ENCODE data around the gene MRM1.

MRM1 gene

DNA sequence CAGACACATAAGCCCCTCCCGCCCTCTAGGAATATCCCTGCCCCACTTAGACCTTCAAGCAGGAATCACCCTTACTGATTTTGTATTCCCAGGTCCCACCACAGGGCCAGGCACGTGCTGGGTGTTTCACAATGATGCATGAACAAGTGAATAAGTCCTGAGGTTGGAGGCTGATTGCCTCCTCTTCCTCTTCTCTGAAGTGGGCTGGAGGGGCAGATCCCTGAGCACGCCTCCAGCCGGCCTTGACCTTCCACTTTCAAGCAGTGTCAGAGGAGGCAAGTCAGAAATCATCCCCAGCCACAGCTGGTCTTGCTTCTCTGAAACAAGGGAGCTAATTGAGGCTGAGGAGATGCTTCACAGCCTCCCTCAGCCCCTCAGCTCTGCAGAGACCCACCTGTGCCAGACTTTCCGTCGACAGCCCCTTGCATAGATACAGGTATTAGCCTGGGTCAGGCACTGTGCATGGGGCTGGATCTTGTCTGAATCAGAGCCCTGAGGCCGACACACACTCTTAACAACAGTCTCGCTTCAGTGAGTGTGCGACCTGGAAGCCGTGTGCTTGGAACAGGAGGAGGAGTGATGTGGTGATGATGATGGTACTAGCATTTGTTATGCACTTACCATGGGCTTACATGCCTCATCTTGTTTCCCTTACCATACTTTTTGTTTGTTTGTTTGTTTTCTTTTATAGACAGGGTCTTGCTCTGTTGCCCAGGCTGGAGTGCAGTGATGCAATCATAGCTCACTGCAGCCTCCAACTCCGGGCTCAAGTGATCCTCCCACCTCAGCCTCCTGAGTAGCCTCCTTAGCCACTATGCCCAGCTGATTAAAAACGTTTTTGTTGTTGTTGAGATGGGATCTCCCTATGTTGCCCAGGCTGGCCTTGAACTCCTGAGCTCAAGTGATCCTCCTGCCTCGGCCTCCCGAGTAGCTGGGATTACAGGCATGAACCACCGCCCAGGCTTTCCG, 15.0 kb downstream of the MRM1 start:
- TF ChIP-seq, protein P1, sequence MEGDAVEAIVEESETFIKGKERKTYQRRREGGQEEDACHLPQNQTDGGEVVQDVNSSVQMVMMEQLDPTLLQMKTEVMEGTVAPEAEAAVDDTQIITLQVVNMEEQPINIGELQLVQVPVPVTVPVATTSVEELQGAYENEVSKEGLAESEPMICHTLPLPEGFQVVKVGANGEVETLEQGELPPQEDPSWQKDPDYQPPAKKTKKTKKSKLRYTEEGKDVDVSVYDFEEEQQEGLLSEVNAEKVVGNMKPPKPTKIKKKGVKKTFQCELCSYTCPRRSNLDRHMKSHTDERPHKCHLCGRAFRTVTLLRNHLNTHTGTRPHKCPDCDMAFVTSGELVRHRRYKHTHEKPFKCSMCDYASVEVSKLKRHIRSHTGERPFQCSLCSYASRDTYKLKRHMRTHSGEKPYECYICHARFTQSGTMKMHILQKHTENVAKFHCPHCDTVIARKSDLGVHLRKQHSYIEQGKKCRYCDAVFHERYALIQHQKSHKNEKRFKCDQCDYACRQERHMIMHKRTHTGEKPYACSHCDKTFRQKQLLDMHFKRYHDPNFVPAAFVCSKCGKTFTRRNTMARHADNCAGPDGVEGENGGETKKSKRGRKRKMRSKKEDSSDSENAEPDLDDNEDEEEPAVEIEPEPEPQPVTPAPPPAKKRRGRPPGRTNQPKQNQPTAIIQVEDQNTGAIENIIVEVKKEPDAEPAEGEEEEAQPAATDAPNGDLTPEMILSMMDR (conservative IDR thresholded peaks at IDR 0.05; ENCODE audit: low read depth, low read length) = no peak
- no peak for DNase-seq (ENCODE audit: low read depth)
- no peak overlapping the region for H3K4me3 ChIP-seq (ENCODE audit: low read depth, low read length)

DNA sequence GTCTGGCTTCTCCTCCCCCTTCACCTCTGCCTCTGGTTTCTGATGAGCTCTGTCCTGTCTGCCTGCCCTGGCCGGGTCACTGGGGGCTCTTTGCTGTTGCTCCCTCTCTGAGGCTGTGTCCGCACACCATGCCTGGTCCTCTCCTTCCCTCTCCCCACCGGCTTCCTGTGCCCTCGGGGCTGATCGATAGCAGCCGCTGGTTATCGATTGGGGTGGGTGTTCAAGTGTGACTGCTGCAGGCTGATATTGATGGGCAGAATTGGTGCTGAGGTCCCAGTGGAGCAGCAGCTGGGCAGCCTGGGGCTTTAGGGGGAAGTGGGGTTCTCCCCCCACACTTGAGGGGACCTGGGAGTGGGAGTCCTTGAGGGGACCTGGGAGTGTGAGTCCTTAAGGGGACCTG, 16.4 kb downstream of the MRM1 start:
- DNase-seq (ENCODE audit: low read depth) = no peak
- no peak overlapping the region for H3K4me3 ChIP-seq (ENCODE audit: low read depth, low read length)
- TF ChIP-seq, protein P1 (conservative IDR thresholded peaks at IDR 0.05; ENCODE audit: low read depth, low read length) = no peak

DNA sequence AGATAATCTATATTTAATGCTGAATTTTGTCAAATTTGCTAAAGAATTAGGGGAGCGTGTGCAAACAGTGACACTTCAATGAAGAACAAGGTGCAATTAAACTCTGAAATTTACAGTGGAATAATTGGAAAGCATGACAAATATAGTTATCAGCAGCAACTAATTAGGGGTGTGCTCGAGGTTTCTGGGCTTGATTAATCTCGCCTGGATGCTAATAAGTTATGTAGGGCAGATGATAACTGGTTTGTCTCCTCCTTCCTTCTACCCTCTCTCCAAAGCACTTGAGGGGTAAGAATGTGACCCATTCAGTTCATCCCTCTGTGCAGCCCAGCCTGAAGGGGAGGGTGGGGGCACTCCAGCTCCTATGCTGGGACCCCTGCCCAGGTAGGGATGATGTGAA, 21.9 kb downstream of the MRM1 start:
- H3K4me3 ChIP-seq (ENCODE audit: low read depth, low read length) = no peak overlapping the region
- TF ChIP-seq, protein P1 (conservative IDR thresholded peaks at IDR 0.05; ENCODE audit: low read depth, low read length) = no peak
- DNase-seq (ENCODE audit: low read depth) = no peak

DNA sequence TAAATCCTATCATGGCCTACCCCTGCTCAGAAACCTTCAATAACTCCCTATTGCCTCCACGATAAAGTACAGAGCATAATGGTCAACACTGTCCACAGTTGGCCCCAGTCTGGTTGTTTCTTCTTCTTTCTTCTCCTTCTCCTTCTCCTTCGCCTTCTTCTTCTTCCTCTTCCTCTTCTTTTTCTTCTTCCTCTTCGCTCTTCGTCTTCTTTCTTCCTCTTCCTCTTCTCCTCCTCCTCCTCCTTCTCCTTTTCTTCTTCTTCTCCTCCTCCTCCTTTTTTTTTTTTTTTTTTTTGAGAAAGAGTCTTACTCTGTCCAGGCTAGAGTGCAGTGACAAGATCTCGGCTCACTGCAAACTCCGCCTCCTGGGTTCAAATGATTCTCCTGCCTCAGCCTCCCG, 23.8 kb downstream of the MRM1 start:
- DNase-seq (ENCODE audit: low read depth) = no peak
- no peak overlapping the region for H3K4me3 ChIP-seq (ENCODE audit: low read depth, low read length)
- TF ChIP-seq, protein P1 (conservative IDR thresholded peaks at IDR 0.05; ENCODE audit: low read depth, low read length) = no peak

DNA sequence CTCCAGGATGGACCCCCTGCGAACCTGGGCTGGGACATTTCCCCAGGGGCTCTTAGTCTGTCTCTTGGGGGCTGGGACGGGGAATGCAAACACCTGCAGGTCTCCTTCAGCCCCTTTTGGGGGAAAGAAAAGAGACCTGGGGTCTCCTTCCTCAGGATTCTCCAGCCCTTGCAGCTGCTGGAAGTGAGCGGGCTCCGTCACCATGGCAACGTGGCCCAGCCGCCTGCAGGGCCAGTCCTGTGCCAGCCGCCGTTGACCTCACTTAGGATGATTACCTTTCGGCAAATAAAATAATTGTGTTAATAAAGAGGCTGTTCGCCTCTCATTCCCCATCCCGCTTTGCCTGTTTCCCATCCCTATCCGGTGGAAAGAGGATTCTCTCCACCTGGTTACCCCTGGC, 25.7 kb downstream of the MRM1 start:
- H3K4me3 ChIP-seq (ENCODE audit: low read depth, low read length) = no peak overlapping the region
- TF ChIP-seq, protein P1 (conservative IDR thresholded peaks at IDR 0.05; ENCODE audit: low read depth, low read length) = no peak
- no peak for DNase-seq (ENCODE audit: low read depth)

DNA sequence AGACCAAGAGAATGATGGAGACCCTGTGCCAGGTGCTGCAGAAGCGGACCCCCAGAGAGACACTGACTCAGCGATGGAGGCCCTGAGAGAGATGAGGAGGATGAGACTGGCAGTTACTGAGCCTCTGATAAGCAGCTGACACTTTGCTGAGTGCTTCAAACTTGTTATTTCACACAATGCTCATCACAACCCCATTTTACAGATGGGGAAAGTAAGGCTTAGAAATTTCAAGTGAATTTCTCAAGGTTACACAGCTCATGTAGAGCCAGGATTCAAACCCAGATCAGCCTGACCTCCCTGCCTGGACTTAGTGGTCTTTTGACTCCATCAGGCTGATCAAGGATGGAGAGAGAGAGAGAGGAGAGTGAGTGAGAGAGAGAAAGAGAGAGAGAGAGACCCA, 27.2 kb downstream of the MRM1 start:
- H3K4me3 ChIP-seq (ENCODE audit: low read depth, low read length) = no peak overlapping the region
- TF ChIP-seq, protein P1 (conservative IDR thresholded peaks at IDR 0.05; ENCODE audit: low read depth, low read length) = no peak
- no peak for DNase-seq (ENCODE audit: low read depth)

Measured in choroid plexus epithelial cell (primary cell).